Nephron (organoid): ENCODE data around the gene RGS9BP.

Experiments used
- H3K27ac Mint-ChIP-seq, 3 experiments: 2 replicates each; pipeline ENCODE4 v1.8.0; 2020; ENCODE audit warnings: mixed read lengths in 3 of 3, mild to moderate bottlenecking in 2 of 3, moderate library complexity in 1 of 3
- H3K27me3 Mint-ChIP-seq: 2 replicates; pipeline ENCODE4 v1.8.0; 2021; ENCODE audit warnings: low read depth, mild to moderate bottlenecking, moderate library complexity, mixed read lengths
- H3K36me3 Mint-ChIP-seq: 2 replicates; pipeline ENCODE4 v1.8.0; 2020; ENCODE audit warnings: low read depth, mixed read lengths
- H3K4me1 Mint-ChIP-seq: 2 replicates; pipeline ENCODE4 v1.8.0; 2020; ENCODE audit warnings: mixed read lengths
- H3K4me3 Mint-ChIP-seq, 3 experiments: 2 replicates each; pipeline ENCODE4 v1.8.0; 2020; ENCODE audit warnings: mild to moderate bottlenecking in 3 of 3, mixed read lengths in 3 of 3, moderate library complexity in 2 of 3
- H3K9me3 Mint-ChIP-seq: 2 replicates; pipeline ENCODE4 v1.8.0; 2020; ENCODE audit warnings: mixed read lengths
- CTCF ChIP-seq, 3 experiments: fragments of 200-600 bp; sonication (generic); IDR thresholded peaks; one replicate each; pipeline ENCODE4 v1.5.0; 2021; ENCODE audit warnings: antibody characterized with exemption in 3 of 3; ENCODE audit not compliant: unreplicated experiment in 3 of 3

Gene RGS9BP

GRCh38 chr19:32661318-32661717 lies 14.3 kb upstream of the RGS9BP start:
- no peak overlapping the region for H3K27ac Mint-ChIP-seq

GRCh38 chr19:32662186-32662585 lies 13.5 kb upstream of the RGS9BP start:
- no peak for TF ChIP-seq CTCF (IDR thresholded peaks at IDR 0.05; ENCODE audit: unreplicated experiment in 3 of 3)
- no peaks in the 10 kb centered on the region for H3K27me3 Mint-ChIP-seq
- H3K4me3 Mint-ChIP-seq = no peak overlapping the region
- no peak overlapping the region for H3K27ac Mint-ChIP-seq
- peaks cover 4% of the 10 kb centered on the region for H3K4me1 Mint-ChIP-seq
- H3K9me3 Mint-ChIP-seq = no peaks in the 10 kb centered on the region
- H3K36me3 Mint-ChIP-seq = peaks cover 6% of the 10 kb centered on the region

More at GRCh38 chr19:32661318-32661717, 14.3 kb upstream of the RGS9BP start:
- no peaks in the 10 kb centered on the region for H3K9me3 Mint-ChIP-seq
- H3K4me1 Mint-ChIP-seq = peaks cover 4% of the 10 kb centered on the region
- no peak overlapping the region for H3K4me3 Mint-ChIP-seq
- no peak for TF ChIP-seq CTCF (IDR thresholded peaks at IDR 0.05; ENCODE audit: unreplicated experiment in 3 of 3)
- peaks cover 6% of the 10 kb centered on the region for H3K36me3 Mint-ChIP-seq
- H3K27me3 Mint-ChIP-seq = no peaks in the 10 kb centered on the region

GRCh38 chr19:32666084-32666483 lies 9.6 kb upstream of the RGS9BP start:
- Mint-ChIP-seq H3K9me3 (no peaks in the 10 kb centered on the region), H3K4me3 (no peak overlapping the region), H3K4me1 (peaks cover 10% of the 10 kb centered on the region), H3K27me3 (peaks cover 3% of the 10 kb centered on the region), H3K36me3 (peaks cover 6% of the 10 kb centered on the region), H3K27ac (no peak overlapping the region)
- no peak for TF ChIP-seq CTCF (IDR thresholded peaks at IDR 0.05; ENCODE audit: unreplicated experiment in 3 of 3)

GRCh38 chr19:32669310-32669709 lies 6.3 kb upstream of the RGS9BP start:
- Mint-ChIP-seq H3K9me3 (no peaks in the 10 kb centered on the region), H3K36me3 (peaks cover 6% of the 10 kb centered on the region), H3K27me3 (peaks cover 3% of the 10 kb centered on the region), H3K4me1 (peaks cover 28% of the 10 kb centered on the region), H3K27ac (no peak overlapping the region), H3K4me3 (peak overlapping the region in 2 of 3 experiments; percentile 32 to 71)
- TF ChIP-seq CTCF (IDR thresholded peaks at IDR 0.05; ENCODE audit: unreplicated experiment in 3 of 3) = no peak

GRCh38 chr19:32671883-32672593 lies 3.6 kb upstream of the RGS9BP start:
- H3K4me1 Mint-ChIP-seq = peaks cover 25% of the 10 kb centered on the region
- no peak for TF ChIP-seq CTCF (IDR thresholded peaks at IDR 0.05; ENCODE audit: unreplicated experiment in 3 of 3)
- H3K27me3 Mint-ChIP-seq = peaks cover 21% of the 10 kb centered on the region
- peak overlapping the region; percentile 96 to 97 (median 97) for H3K4me3 Mint-ChIP-seq
- H3K36me3 Mint-ChIP-seq = no peaks in the 10 kb centered on the region
- H3K27ac Mint-ChIP-seq = no peak overlapping the region
- H3K9me3 Mint-ChIP-seq = no peaks in the 10 kb centered on the region

GRCh38 chr19:32672841-32673240 lies 2.8 kb upstream of the RGS9BP start:
- H3K4me1 Mint-ChIP-seq = peaks cover 33% of the 10 kb centered on the region
- no peaks in the 10 kb centered on the region for H3K9me3 Mint-ChIP-seq
- no peaks in the 10 kb centered on the region for H3K36me3 Mint-ChIP-seq
- H3K4me3 Mint-ChIP-seq = peak overlapping the region; percentile 96 to 97 (median 97)
- H3K27ac Mint-ChIP-seq = no peak overlapping the region
- peaks cover 29% of the 10 kb centered on the region for H3K27me3 Mint-ChIP-seq
- TF ChIP-seq CTCF (IDR thresholded peaks at IDR 0.05; ENCODE audit: unreplicated experiment in 3 of 3) = no peak
